ENCODE results near the gene CCDC51.
"Not testable (repeated sequence)": the region's sequence is repeated elsewhere in the genome, so short reads cannot be mapped to it uniquely, and the experiment has no call there.

The CCDC51 gene

DNA sequence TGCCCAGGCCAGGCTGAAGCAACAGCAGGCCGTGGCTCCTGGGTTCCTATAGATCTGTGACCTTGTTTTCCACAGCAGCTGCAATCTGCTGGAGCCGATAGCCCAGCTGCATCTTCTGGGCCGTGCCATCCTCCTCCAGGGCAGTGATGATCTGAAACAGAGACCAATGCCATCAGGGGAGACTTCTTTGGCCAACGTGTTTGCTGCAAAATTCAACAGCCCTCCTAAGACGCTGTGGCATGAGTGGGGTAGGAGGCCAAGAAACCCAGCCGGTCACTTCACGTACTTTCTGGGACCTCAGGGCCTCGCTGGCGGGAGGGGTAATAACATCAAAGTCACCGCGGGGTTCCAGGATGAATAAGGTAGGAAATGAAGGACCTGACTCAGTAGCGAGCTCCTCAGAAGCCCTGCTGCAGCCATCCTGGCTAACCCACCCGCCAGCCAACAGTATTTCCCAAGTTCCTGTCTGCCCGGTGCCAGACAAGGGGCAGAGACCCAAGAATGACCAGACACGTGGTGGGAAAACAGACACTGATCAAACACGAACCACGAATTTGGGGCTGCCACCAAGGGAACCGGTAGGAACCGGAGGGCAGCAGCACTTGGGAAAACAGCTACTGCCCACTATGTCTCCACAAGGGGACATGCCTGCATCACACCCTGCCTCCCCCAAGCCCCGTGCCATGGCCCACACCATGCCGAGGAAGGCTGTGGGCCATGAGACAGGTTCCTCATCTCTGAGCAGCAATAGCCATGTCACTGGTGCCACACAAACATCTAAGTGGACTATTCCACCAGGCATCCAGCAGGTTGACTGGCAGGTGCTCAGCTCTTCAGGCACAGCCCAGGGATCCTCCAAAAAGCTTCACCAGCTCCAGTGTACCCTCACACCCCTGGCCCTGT lies 35.2 kb downstream of the CCDC51 start:
- no peak for DNase-seq

- no peak for DNase-seq
These were observed 36.1 kb downstream of the CCDC51 start for GRCh38 chr3:48403533-48404439.

DNA sequence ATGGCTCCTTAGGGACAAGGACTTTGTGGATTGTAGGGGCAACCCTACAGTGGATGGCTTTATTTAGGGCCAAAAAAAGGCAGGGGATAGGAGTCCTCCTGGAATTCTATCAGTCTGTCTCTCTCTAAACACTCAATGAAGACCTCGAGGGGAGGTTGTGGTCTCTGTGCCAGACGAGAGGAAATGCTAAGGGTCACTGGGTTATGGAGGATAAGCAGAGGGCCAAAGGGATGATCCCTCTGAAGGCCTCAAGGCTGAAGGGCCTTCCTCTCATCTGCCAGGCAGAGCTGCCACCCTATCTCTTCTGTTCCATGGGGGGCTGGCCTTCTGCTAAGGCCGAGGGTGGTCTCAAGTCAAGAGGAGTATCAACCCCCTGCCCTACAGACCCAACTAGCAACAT lies 37.0 kb downstream of the CCDC51 start:
- no peak for DNase-seq

- no peak for DNase-seq
These were observed 37.6 kb downstream of the CCDC51 start for GRCh38 chr3:48402281-48402732.

- not testable (repeated sequence) for DNase-seq
These were observed 38.5 kb downstream of the CCDC51 start for GRCh38 chr3:48401434-48401901.

- DNase-seq, result peak; percentile 61
These were observed 39.0 kb downstream of the CCDC51 start for GRCh38 chr3:48400824-48401433.

DNA sequence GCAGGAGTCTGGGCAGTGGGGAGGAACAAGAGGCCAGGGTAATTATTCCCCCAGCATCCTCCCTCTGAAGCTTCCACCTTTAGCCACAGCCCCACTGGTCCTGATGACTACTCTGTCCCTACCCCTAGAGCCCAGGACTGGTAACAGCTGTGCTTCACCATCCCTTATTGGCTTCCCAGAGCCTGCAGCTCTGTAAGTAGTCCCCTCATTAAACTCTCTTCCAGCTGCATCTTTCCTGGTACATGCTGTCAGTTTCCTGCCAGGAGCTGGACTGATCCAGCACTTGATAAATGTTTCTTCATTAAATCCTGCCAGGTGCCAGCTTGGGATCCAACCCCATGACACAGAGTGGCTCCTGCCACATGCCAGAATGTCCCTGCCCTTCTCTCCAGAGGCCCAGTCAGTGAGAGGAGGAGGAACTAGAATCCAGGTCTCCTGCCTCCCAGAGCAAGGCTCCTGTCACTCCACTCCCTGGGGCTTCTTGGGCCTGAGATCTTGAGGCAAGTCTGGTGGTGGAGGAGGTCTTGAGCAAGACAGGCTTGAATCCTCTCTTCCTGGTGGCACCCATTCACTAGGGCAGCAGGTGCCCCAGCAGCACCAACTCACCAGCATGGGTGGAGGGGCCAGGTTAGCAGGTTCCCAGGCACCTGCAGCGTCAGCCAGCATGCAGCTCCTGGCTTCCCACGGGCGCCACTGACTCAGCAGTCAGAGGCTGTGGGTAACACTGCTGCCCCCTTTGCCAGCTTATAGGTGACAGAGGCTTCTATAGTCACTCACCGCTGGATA lies 40.3 kb downstream of the CCDC51 start:
- peak; percentile 39 for DNase-seq

- no peak for DNase-seq
These were observed 41.1 kb downstream of the CCDC51 start for GRCh38 chr3:48398701-48399386.

DNA sequence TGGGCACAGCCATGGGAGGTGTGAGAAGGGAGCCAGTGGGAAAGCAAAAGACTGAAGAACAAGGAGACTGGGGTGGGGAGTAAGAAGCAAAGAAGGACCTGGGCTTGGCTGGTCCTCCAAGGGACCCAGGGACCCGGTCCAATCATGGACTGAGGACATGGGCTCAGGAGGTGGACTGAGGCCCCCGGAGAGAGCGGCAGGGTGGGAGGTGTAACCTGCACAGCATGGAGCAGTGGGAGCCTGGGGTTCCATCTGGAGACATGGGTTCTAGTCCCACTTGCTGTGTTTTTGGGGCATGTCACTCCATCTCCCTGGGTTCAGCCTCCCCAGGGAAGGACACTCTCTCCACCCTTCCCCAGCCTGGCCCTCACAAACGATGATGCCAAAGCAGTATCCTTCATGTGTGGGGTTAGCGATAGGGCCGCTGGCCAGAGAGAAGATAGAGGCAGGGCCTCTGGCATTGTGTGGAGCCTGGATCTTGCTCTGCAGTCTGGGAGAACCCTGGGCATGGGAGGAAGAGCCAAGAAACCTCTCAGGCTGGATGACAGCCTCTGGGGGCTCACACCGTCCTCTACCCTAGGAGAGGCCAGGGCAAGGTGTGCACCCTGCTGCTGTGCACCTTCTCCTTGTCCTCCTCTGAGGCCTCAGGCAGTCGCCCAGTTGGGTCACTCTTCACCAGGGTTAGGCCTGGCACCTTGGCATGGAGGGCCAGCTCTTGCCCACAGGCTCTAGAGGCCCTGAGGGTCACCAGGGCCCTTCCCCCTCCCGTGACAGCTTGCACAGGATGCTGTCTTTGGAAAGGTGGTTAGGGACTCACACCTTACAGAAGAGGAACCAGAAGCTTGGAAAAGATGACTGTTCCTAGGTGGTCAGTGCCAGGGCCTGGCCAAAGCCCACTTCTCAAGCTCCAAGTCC lies 41.9 kb downstream of the CCDC51 start:
- no peak for DNase-seq

- DNase-seq, result peak; percentile 3
These were observed 44.2 kb downstream of the CCDC51 start for GRCh38 chr3:48395714-48396113.

DNA sequence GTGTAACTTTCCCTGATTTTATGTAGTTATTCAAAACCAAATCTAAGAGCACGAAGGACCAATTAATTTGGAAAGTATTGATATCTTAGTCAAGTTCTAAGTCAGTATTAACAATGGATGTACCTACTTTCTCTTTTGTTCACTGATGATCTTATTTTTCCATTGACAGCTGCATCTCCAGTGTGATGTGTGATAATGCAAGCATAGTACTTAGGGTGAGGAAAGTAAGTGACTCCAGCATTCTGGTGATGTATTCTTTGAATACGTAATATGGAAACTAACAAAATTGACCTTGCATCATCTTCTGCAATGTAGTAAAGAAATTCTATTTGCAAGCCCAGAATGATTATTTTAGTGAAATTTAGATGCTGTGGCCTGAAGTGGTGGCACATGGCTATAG lies 45.5 kb downstream of the CCDC51 start:
- no peak for DNase-seq

- no peak for DNase-seq
These were observed 51.0 kb downstream of the CCDC51 start for GRCh38 chr3:48388966-48389365.

GRCh38 chr3:48387634-48388033 lies 52.3 kb downstream of the CCDC51 start:
- no peak for DNase-seq
